ENCODE results near the gene SLC12A8. TPM values are rescaled to one million over a fixed set of nuclear protein-coding genes. Genes with fewer than 3 reads are reported as not detected.

SLC12A8 gene
- total RNA-seq, 1 donor from 2014 or later = 0.20 TPM

DNA sequence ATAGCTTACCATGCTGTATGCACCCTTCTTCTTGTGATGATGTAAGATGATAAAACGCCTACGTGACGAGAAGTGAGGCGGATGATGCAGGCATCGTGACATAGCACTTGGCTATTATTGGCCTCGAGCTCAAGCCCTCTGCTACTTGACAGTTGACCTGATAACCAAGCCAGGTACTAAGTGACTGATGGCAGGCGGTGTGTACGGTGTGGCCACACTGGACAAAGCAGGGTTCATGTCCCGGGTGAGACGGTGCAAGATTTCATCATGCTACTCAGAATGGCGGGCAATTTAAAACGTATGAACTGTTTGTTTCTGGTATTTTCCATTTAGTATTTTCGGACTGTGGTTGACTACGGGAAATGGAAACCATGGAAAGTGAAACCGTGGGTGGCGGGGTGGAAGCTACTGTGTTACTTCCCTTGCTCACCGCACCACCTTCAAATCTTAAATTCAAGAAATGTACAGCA is 57.7 kb downstream of the SLC12A8 start:
- no peak for DNase-seq (ENCODE audit: low read depth, low spot score)

DNA sequence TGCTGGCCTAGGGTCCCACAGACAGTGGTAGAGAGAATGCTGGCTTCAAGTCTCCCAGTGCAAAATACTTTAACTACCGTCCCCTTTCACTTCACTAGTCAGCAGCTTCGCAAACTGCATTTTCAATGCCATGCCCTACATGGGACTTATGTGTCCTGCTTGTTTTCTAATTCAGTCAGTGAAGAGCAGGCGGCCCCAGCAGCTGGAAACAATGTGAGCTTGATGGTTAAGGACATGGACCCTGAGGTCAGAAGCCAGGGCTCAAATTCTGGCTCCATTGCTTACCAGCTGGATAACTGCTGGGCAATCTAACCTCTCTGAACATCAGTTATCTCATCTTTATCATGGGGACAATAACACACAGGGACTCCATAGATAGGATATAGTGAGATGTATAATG is 58.4 kb downstream of the SLC12A8 start:
- DNase-seq (ENCODE audit: low read depth, low spot score) = no peak

DNA sequence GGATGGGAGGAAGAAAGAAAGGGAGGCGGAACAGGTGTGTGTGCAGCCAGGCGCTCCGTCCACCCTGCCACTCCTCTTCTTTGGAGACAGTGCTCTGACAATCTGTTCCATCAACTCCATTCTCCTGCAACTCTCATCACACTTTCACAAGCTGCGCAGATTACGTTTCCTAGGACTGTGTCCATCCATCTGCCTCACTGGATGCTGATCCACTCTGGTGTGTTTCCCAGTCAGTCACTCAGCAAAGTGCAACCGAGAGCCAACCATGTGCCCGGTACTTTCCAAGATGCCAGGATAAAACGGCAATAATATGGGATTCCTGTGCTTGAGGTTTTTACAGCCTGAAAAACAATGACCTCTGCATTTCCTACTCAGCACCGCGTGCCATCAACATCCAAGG is 59.6 kb downstream of the SLC12A8 start:
- DNase-seq (ENCODE audit: low read depth, low spot score) = no peak

DNA sequence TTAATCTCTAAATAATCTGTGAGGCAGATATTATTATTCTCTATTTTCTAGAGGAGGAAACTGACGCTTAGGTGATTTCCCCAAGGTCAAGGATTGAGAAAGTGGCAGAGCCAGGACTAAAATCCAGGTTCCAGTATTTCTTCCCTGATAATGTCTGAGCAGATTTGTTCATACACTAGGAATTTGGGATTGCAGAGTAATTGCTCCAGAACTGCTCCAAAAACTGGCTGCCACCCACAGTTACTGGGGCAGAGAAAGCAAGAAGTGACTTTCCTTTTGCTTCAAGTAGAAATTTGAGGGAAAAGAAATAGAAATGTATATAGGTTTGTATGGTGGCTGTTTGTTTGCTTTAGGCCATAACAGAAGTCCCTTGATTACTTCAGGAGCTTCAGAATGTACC is 60.6 kb downstream of the SLC12A8 start:
- DNase-seq (ENCODE audit: low read depth, low spot score) = no peak

DNA sequence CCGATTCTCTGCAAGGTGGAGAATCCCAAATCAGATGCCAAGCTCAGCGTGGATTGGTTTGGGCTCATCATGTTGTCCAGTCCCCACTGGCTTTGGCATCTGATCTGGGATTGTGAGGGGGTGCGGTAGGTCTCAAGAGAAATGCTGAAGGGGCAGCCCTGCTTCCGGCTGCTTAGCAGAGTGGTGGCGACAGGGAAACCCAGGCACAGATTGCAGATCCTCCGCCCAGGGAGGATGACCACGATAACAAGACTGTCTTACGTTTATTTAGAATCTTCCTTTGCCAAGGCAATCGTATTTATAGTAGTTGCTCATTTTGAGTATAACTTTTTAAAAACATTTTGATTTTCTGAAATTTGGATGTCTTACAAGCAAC is 61.1 kb downstream of the SLC12A8 start:
- no peak for DNase-seq (ENCODE audit: low read depth, low spot score)

DNA sequence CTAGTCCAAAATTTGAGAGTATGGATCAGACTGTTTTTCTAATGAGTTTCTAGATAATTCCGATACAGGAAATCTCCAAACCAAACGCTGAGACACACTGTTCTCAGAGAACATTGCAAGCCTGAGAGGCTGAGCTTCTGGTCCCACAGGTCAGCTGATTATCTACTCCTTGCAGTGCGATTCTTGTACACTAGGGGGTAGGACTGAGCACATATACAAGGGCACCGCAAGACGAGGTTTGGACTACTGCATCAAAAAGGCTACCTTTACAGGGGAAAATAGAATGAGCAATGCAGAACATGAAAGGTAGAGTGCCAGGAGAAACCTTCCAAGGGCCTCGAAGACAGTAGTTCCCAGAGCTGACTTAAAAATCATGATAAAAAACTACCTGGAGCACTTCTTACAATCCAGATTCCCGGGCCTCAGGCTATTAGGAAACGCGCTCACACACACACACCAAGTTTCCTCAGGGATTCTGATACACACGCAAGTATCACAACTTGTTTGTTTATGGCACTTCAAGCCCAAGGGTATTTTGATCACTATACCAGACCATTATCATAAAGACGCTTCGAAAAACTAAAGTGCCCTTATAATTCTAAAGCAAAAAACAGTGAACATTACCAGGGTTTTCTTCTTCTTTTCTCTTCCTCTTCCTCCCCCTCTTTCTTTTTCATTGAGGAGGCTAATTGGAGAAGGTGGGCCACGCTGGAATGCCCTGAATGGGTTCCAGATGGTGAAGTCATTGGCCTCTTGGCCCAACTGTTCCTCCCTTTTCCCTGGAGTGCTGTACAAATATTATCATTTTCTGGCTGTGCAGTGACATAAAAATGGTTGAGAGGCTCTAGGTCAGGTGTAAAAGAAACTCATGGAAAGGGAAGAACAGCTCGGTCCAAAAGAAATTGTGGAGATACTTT is 61.8 kb downstream of the SLC12A8 start:
- no peak for DNase-seq (ENCODE audit: low read depth, low spot score)

DNA sequence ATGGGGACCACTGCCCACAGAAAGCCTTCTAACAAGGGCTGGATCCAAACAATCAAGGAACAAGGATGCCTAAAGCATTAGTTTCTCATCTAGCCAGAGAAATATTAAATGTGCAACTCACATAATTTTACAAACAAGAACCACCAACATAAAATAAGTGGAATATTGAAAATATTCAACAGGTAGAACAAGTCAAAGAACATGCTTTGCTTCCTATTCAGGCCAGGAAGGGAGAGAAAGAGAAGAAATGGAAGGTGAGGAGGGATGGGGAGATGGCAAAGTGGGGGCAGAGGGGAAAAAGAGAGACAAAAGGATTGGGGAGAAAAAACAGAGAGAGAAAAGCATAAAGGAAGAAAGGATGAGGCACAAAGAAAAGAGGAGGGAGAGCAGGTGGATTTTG is 63.1 kb downstream of the SLC12A8 start:
- no peak for DNase-seq (ENCODE audit: low read depth, low spot score)

DNA sequence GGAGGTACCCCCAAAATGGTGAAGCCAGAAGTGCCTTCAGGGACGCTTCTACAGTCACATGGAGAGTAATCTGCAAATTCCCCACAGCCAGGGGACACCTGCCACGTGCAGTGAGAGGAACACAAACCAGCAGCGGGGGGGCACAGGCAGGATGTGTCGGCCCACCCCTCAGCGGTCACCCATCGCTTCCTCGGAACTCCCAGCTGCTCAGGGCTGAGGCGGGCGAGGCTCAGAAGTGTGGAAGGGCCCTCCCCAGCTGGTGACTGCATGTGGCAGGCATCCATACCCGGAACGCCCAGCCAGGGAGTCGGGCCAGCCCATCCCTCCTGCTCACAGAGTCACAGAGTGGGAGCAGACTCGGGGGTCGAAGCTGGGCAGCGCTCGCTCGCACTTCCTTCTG is 63.7 kb downstream of the SLC12A8 start:
- DNase-seq (ENCODE audit: low read depth, low spot score) = no peak

DNA sequence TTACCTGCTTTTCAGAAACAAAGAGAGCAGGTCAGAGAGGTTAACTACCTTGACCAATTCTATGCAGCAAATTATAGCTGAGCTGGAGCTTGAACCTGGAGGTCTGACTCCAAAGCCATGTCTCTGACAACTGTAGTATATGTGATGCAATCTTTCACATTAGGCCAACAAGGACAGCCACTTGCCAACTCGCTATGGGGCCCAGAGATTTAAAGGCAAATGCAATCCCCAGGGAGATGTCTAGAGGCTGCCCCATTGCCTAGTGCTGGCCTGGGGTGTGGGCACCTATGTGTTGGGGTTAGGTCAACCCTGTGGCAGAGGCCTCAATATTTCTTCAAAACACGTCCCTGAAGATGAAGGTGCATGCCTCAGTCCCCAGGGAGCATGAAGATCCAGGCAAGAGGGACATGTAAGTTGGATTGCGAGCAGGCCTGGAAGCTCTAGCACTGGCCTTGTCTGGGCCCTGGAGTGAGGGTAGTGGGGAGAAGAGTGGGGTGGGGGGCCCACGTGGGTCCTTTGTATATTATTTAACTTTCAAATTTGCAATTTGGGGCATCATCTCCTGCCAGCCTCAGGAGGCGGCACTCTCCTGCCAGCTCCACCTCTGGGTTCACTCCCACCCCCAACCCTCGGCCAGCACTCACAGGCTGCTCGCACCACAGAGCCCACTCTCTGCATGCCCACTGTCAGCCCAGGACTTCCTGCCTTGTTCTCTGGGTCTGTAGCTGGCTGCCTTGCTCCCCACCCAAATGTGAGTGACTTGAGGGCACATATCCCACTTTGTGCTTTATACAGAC is 64.3 kb downstream of the SLC12A8 start:
- DNase-seq (ENCODE audit: low read depth, low spot score) = no peak

DNA sequence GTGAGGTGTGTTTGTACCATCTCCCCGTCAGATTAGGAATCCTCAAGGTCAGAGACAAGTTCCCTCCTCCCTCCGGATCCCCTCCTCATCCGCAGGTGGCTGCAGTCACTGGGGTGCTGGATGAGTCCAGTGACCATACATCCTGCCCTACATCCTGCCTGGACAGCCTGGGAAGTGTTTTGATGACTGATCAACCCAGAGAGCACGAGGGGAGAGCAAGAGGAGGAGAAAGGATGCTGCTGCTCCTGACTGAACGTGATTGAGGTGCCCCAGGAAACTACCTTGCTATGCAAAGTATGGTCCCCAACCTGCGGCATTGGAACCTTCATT is 65.1 kb downstream of the SLC12A8 start:
- no peak for DNase-seq (ENCODE audit: low read depth, low spot score)

DNA sequence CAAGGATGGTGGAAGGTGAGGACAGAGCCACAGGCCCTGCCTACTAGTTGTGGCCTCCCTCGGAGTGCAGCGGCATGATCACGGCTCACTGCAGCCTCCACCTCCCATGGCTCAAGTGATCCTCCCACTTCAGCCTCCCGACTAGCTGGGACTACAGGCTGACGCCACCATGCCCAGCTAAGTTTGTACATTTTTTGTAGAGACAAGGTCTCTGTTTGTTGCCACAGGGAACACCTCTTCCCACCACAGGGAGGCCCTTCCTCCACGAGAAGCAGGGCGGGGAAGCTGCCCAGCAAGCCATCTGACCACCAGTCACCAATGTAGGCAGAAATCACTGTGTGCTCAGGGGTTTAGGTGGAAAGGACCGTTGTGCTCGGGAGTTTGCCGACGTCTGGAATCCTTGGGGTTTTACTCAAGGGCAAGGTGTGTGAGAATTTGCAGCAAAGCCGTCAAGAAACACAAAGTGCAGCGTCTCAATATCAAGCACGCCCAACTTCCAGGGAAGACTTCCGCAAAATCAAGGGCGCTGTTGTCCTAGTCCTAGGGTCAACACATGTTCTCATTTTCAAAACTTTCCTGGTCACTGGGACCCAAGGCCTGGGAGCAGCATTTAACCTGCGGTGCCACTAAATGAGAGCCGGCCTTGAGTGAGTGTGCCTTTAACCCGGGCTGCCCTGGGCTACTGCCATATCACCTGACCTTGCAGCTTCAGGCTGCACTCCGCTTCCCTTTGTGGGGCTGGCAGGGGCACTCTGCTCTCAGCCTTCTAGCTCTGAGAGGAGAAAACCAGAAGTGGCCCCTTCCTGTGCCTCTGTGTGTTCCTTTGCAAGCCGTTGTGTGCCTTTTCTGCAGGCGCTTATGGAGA is 65.7 kb downstream of the SLC12A8 start:
- DNase-seq (ENCODE audit: low read depth, low spot score) = no peak

DNA sequence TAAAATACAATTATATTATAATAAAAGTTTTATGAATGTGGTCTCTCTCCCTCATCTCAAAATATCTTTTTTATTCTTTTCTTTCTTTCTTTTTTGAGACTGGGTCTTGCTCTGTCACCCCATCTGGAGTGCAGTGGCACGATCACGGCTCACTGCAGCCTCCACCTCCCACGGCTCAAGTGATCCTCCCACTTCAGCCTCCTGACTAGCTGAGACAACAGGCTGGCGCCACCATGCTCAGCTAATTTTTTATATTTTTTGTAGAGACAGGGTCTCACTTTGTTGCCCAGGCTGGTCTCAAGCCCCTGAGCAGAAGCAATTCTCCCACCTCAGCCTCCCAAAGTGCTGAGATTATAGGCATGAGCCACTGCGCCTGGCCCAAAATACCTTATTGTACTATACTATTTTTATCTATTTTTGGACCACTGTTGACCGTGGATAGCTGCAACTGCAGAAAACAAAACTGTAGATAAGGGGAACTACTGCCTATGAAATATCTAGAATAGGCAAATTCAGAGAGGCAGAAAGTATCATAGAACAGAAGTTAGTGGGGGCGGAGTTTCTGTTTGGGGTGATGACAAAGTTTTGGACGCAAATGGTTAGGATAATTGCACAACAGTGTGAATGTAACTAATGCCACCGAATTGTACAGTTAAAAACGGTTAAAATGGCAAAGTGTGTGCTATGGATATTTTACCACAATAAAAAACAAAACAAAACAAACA is 66.6 kb downstream of the SLC12A8 start:
- DNase-seq (ENCODE audit: low read depth, low spot score) = no peak

DNA sequence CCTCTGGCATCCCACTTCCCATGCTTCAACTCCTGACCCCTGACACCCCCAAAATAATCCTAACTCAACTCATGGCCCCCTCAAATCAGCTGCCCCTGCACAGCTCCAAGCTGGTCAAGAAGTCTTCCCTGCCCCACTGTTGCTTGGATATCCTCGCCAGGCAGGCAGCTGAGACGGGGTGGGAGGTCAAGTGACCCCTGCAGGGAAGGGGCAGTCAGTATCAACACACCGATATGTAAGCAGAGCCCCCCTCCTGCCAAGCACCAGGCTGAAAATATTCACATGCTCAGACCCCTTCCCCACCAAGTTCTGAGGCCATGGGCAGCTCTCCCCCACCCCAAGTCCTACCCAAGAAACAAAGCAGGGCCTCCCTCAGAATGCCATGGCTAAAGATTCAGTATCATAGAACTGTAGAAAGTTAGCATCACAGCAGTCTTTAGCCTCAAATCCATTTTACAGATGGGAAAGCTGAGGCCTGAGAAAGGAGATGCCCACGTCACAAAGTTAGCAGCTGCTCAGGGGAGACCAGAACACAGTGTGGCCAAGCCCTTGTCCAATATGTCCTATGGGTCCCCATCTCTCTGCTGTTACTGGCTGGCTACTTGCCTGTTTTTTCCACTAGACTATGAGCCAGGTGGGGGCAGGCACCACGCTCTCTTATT is 67.8 kb downstream of the SLC12A8 start:
- no peak for DNase-seq (ENCODE audit: low read depth, low spot score)

DNA sequence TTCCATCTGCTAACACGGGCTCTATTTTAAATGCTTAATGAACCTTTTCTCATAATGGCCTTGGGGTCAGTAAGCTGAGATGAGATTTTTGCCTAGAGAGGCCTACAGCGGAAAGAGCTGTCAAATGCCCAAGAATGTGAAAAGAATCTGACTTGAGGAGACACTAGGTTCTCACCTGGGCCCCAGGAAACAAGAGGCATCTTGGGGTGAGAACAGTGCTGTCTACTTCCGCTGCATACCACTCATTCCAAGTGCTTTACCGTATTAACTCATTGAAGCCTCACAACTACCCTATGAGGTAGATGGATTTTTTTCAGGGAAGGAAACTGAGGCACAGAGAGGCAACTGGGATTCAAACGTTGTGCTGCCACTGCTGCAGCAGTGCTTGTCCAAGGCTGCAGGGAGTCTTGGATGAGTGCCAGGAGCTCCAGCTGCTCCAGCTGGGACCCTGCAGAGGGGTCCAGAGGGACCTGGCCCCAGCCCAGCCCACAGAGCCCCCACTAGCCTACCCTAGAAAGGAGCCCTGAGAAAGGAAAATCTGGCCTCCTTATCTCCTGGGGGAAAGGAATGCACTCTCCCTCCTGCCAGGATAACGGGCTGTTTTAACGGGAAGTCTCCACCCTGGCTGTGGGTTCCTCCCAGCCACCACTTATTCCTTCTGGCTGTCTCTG is 68.4 kb downstream of the SLC12A8 start:
- DNase-seq (ENCODE audit: low read depth, low spot score) = no peak

DNA sequence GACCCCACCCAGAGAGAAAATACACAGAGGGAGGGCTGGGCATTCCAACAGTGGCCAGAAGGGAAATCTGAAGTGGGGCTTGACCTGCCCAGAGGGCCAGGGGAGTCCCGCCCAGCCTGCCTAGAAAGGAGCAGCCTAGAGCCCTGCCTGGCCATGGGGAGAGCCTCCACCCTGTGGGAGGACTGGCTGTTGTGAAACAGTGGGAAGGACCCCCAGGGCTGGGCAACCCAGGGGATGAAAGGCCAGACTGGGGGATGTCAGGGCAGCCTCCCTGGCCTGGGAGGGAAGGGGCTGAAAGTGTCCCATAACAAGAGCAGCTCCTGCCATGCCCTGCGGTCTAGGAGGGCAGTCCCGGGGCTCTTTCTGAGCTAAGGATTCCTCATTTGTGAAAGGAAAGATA is 69.0 kb downstream of the SLC12A8 start:
- no peak for DNase-seq (ENCODE audit: low read depth, low spot score)

DNA sequence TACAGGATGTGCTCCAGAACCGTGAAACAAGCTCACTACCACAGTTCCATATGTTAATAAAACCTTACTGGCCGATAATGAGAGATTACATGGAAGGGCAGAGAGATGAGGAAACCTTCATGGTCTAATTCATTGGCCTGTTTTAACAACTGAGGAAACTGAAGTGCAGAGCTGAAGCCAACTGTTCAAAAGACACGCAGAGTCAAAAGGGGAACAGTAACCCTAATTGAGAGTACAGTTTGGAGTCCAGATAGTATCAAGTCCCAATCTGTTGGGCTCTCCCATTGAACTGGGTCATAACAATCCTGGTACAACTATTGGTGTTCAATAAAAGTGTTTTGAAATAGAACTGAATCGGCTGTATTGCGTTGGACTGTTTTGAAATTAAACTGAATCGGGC is 69.6 kb downstream of the SLC12A8 start:
- no peak for DNase-seq (ENCODE audit: low read depth, low spot score)

DNA sequence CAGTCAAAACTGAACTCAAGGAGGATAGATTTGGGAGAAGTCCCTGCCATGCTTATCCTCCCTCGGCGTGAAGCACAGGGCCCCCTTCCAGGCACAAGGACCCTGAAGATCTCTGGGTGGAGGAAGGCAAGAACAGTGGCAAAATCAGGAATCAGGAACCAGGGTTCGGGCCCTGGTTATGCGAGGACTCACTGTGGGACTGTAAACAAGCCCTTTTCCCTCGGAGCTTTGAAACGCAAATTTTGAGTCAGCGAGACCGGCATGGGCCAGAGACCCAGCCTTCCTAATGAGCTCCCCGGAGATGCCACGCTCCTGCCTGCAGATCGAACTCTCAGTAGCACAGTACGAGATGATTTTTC is 70.1 kb downstream of the SLC12A8 start:
- DNase-seq (ENCODE audit: low read depth, low spot score) = no peak

DNA sequence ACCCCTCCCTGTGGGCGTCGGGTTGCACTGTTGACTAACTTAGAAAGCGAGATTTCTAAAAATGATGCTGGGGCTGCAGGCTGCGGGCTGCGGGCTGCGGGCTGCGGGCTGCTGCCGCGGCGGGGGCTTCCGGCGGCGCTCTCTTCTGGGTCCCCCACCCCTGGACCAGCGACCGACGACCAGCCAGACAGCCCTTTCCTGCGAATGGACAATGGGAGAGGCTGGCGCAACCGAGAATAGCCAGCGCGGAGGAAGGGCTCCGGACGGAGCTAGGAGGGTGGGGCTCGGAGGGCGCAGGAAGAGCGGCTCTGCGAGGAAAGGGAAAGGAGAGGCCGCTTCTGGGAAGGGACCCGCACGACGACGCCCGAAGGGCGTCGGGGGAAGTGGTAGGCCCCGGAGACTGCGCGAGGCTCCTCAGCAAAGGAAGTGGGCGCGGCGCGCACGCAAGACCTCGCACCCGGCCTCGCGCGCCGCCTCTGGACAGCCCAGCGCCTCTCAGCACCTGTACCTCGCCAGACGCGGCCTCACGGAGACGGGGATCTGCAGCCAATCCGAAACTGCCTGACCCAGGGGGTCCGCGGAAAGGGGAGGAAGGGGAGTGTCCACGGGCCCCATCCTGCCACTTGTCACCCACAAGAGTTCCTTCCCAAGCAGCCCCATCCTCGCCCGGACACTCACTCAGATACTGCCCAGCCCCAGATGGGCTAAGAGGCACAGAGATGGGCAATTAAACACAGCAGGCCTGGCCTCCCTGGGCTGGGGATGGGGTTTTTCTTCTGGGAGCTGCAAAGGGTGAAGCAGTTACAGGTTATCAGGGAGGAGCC is 70.7 kb downstream of the SLC12A8 start:
- DNase-seq (ENCODE audit: low read depth, low spot score) = no peak

Data from pulmonary artery endothelial cell (primary cell).